ENCODE measurements around the gene LAIR1. TPM values are rescaled to one million over a fixed set of nuclear protein-coding genes. Genes with fewer than 3 reads are reported as not detected.
"Not testable (repeated sequence)": the region's sequence is repeated elsewhere in the genome, so short reads cannot be mapped to it uniquely, and the experiment has no call there.

Gene LAIR1
- total and polyA plus RNA-seq, 12 donors = 2.1 to 36.3 (median 5.1) TPM

DNA sequence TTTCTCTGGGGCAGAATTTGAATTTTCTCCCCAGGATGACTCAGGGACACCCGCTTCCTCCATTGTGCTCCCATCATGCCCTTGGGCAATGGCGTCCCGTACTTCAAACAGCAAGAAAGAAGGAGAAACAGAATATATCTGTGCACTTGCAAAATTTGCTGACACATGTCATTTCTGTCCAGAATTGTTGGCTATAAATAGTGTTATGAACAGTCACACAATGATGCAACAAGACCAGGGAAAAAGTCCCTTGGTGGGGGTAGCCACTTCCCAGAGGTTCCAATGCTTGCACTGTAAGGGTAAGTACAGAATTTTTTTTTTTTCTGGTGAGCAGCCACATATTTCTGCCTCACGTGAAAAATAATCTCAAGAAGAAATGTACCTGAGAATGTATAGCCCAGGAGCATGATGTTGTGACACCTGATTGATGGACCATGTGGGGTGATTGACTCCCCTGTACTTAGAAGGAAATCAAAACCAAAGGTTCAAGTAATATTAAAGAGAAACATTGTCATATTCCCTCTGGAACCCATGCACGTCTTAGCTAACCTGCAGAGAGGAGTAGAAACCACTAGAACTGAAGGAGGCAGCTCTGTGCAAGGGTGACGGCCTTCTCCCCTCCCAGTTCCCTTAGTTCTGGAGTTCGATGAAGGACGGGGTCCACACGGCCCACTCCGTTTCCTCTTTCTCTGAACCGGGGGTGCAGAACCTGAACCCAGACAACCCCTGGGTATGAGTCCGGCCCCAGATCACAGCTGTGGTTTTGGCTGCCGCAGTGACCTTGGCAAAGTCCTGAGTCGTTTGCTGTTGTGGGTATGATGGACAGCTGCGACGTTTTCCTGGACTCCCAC, 9.3 kb upstream of the LAIR1 start:
- 78% methylated on average over 16 of the region's 16 CpGs for WGBS, 2 donors
- H3K27ac ChIP-seq = peak overlapping the region in 4 of 10 donors; percentile 1 to 89 (median 22)
- peaks cover 0 to 71% (median 0%) of the 10 kb centered on the region in 9 donors for H3K4me1 ChIP-seq
- DNase-seq = peak in 1 of 2 donors; percentile 20
- no peaks in the 10 kb centered on the region for H3K36me3 ChIP-seq
- ATAC-seq = peak in 7 of 8 donors; percentile 37 to 71 (median 51)
- peaks cover 0 to 10% (median 0%) of the 10 kb centered on the region in 7 donors for H3K27me3 ChIP-seq
- intact Hi-C loops (cut with DNase I) = no loop called here
- H3K4me3 ChIP-seq = peak overlapping the region in 1 of 10 donors; percentile 46
- TF ChIP-seq, protein P1, sequence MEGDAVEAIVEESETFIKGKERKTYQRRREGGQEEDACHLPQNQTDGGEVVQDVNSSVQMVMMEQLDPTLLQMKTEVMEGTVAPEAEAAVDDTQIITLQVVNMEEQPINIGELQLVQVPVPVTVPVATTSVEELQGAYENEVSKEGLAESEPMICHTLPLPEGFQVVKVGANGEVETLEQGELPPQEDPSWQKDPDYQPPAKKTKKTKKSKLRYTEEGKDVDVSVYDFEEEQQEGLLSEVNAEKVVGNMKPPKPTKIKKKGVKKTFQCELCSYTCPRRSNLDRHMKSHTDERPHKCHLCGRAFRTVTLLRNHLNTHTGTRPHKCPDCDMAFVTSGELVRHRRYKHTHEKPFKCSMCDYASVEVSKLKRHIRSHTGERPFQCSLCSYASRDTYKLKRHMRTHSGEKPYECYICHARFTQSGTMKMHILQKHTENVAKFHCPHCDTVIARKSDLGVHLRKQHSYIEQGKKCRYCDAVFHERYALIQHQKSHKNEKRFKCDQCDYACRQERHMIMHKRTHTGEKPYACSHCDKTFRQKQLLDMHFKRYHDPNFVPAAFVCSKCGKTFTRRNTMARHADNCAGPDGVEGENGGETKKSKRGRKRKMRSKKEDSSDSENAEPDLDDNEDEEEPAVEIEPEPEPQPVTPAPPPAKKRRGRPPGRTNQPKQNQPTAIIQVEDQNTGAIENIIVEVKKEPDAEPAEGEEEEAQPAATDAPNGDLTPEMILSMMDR (IDR thresholded peaks at IDR 0.05) = no peak
- H3K9me3 ChIP-seq = no peaks in the 10 kb centered on the region

DNA sequence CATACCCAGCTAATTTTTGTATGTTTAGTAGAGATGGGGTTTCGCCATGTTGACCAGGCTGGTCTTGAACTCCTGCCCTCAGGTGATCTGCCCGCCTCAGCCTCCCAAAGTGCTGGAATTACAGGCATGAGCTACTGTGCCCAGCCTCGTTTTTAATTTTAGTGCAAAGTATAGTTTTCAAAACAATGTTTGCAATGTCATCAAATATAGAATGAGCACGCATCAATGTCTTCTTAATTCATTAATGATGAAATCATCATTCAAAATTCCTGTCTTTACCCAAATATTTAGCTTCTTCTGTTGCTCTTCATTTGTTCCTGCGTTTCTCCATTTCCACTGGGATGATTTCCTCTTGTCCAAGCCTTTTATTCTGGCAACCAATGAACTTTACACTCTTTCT, 6.7 kb upstream of the LAIR1 start:
- DNase-seq; H3K4me3 ChIP-seq; ATAC-seq; intact Hi-C loops (cut with DNase I); H3K9me3 ChIP-seq; H3K36me3 ChIP-seq; H3K27me3 ChIP-seq: not testable (repeated sequence)
- 75 to 81% methylated on average over 5 of the region's 5 CpGs for WGBS, 2 donors
- Histone ChIP-seq H3K4me1 (peaks cover 0 to 60% (median 0%) of the 10 kb centered on the region in 9 donors), H3K27ac (peak overlapping the region in 1 of 10 donors; percentile 79)

DNA sequence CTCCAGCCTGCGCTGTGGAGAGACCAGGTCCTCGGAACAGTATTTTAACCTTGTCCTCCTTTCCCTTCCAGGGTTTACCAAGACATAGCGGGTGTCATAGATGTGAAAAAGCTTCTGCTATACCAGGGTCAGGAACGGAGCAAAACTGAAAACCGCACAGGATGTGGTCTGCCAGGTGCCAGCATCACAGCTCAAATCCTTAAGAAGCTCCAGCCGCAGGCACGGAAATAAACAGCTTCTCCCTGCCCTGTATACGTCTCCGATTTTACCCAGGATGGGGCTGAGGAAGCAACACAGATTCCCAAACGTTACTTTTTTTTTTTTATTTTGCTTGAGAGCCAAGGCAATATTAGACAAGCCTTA, 5.7 kb upstream of the LAIR1 start:
- peak in 4 of 8 donors; percentile 24 to 31 (median 28) for ATAC-seq
- DNase-seq; H3K27me3 ChIP-seq; intact Hi-C loops (cut with DNase I); H3K9me3 ChIP-seq; H3K36me3 ChIP-seq: not testable (repeated sequence)
- WGBS, 2 donors = 68 to 74% methylated on average over 7 to 8 of the region's 10 CpGs
- Histone ChIP-seq H3K4me3 (peak overlapping the region in 1 of 10 donors; percentile 40), H3K27ac (peak overlapping the region in 1 of 10 donors; percentile 80), H3K4me1 (peaks cover 0 to 61% (median 0%) of the 10 kb centered on the region in 9 donors)

DNA sequence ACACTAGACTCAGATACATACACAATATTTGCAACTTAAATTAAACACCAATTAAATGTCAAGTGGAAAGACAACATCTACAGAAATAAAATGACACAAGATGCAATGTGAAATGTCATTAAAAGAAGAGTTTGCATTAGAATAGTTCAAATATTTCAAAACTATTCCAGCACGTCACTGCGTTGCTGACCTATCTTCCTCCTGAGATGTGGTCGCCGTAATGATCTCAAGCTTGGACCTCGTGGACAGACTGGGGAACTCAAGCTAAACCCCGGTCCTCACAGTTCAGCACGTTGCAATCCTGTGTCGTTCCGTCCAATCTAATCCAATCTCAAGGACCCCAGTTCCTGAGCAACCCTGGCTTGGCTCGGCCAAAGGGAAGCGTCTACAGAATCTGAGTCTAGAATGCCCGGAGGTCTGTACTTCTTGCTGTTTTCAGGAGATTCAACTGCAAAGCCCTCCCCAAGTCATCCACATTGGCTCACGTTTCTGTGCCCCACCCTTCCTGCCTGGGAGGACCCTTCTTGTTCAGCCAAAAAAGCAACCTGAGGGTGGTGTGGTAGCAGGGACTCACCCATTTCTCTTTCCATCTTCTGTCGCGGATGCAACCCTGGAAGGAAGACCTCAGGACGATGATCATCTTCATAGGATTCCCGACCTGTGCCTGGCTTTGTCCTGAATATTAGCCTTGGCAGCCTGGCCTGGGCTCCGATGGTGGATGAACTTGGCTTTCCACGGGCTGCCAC, 5.1 kb upstream of the LAIR1 start:
- Histone ChIP-seq H3K4me1 (peaks cover 0 to 66% (median 0%) of the 10 kb centered on the region in 9 donors), H3K27ac (peak overlapping the region in 1 of 10 donors; percentile 80), H3K4me3 (peak overlapping the region in 1 of 10 donors; percentile 40)
- 63 to 78% methylated on average over 14 to 15 of the region's 19 CpGs for WGBS, 2 donors
- H3K27me3 ChIP-seq; H3K9me3 ChIP-seq; intact Hi-C loops (cut with DNase I); DNase-seq; H3K36me3 ChIP-seq: not testable (repeated sequence)
- peak in 1 of 8 donors; percentile 40 for ATAC-seq

DNA sequence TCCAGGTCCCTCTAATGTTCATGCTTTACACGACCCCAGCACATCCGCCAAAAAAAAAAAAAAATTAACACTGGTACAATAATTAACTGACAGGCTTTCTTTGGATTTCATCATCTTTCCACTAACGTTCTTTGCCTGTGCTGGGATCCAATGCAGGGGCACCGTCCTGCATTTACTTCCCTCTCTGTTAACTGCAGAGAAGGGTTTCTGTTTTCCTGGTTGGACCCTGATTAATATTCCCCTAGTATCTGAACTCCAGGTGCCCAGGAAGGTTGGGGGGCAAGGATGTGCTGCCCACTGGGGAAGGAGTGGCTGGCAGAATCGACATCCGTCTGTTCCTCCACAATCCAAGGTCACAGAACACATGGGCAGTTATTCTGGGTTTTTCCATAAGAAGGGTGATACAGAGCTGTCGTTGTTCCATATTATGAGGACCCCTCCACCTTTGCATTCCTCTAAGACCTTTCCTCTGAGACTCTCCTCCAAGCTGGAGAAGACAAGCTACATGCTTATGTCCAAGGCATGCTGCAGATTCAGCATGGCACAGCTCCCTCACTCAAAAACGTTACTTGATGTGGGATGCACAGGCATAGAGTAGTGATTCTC, 4.5 kb upstream of the LAIR1 start:
- Histone ChIP-seq H3K27me3 (no peaks in the 10 kb centered on the region), H3K27ac (peak overlapping the region in 1 of 10 donors; percentile 80), H3K4me1 (peaks cover 0 to 65% (median 0%) of the 10 kb centered on the region in 9 donors), H3K9me3 (no peaks in the 10 kb centered on the region), H3K4me3 (peak overlapping the region in 2 of 10 donors; percentile 0 to 40), H3K36me3 (no peaks in the 10 kb centered on the region)
- TF ChIP-seq, protein P1 (IDR thresholded peaks at IDR 0.05) = no peak
- DNase-seq = no peak
- ATAC-seq = no peak
- intact Hi-C loops (cut with DNase I) = no loop called here
- 57 to 65% methylated on average over 8 of the region's 8 CpGs for WGBS, 2 donors

Measured in heart right ventricle (tissue), 16 donors.